T follicular helper cell (primary cell): ENCODE results near the gene ZDHHC15.
"Not testable (repeated sequence)": the region's sequence is repeated elsewhere in the genome, so short reads cannot be mapped to it uniquely, and the experiment has no call there.

ENCODE experiments used
- DNase-seq: peaks from one replicate; pipeline ENCODE4 v3.0.0-alpha.2; 2020; ENCODE audit warnings: low read depth
- total RNA-seq, 2 experiments: gene quantifications; one replicate each; lab custom pipeline; 2026; lab: John Stamatoyannopoulos, UW

The ZDHHC15 gene, protein sequence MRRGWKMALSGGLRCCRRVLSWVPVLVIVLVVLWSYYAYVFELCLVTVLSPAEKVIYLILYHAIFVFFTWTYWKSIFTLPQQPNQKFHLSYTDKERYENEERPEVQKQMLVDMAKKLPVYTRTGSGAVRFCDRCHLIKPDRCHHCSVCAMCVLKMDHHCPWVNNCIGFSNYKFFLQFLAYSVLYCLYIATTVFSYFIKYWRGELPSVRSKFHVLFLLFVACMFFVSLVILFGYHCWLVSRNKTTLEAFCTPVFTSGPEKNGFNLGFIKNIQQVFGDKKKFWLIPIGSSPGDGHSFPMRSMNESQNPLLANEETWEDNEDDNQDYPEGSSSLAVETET
- 0.54 to 1.7 reads per million in 2 experiments for total RNA-seq

DNA sequence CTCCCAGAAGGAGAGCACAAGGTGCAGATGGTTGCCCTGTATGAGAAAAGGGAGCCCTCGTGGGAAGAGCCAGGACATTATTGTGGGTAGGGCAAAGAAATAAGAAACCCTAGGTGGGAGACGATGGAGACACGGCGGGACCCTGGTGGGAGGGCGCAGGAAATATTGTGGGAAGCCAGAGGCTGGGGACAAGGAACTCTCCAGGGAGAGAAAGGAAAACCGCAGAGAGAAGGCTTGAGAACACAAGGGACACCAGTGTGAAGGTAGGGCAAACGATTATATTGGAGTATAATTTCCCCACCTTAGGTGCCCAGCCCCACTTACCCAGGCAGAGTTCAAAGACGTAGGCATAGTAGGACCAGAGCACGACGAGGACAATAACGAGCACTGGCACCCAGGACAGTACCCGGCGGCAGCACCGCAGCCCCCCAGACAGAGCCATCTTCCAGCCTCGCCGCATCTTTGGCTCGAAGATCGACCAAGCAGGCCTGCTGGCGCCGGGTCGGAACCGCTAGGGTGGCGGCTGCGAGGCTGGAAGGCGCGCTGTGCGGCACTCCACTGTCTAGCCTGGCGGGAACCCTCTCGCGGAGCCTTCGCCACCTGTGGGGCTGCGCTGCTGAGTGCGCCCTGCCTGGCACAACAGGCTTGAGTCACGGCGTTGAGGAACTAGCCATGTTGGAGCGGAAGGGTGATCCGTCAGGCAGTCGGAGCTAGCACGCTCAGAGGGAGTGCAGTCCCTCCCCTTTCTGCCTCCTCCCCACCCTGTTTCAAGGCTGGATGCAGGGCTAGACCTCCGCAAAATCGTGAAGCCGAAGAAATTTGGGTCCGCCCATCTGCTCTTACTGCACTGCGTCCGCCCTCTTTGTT lies at the start of gene ZDHHC15:
Gene ZDHHC15 (minus strand): TSS at position 473 of the 867 bp plus-strand sequence. CDS start 13 bp downstream, at position 460.
- DNase-seq = peak; percentile 30

DNA sequence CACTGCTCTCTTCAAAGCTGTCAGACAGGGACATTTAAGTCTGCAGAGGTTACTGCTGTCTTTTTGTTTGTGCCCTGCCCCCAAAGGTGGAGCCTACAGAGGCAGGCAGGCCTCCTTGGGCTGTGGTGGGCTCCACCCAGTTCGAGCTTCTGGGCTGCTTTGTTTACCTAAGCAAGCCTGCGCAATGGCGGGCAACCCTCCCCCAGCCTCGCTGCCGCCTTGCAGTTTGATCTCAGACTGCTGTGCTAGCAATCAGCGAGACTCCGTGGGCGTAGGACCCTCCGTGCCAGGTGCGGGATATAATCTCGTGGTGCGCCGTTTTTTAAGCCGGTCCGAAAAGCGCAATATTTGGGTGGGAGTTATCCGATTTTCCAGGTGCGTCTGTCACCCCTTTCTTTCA lies 37.7 kb upstream of the ZDHHC15 start:
- DNase-seq = not testable (repeated sequence)

DNA sequence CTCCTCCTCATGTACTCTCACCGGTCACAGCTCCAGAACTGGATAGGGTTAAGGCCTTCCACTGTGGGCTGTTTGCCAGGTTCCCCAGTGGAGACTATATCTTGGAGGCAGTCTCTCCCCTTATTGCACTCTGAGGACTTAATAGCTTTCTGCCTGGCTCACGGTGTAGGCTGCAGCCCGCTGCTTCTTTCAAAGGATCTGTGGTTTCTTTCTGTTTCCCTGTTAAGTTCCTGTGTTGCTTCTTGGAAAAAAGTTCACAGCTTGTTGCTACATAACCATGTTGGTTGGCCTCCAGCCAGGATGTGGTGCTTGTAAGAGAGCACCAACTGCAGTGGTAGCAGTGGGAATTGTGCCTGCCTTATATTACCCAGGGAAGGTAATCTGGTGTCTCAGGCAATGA lies 24.9 kb upstream of the ZDHHC15 start:
- no peak for DNase-seq

DNA sequence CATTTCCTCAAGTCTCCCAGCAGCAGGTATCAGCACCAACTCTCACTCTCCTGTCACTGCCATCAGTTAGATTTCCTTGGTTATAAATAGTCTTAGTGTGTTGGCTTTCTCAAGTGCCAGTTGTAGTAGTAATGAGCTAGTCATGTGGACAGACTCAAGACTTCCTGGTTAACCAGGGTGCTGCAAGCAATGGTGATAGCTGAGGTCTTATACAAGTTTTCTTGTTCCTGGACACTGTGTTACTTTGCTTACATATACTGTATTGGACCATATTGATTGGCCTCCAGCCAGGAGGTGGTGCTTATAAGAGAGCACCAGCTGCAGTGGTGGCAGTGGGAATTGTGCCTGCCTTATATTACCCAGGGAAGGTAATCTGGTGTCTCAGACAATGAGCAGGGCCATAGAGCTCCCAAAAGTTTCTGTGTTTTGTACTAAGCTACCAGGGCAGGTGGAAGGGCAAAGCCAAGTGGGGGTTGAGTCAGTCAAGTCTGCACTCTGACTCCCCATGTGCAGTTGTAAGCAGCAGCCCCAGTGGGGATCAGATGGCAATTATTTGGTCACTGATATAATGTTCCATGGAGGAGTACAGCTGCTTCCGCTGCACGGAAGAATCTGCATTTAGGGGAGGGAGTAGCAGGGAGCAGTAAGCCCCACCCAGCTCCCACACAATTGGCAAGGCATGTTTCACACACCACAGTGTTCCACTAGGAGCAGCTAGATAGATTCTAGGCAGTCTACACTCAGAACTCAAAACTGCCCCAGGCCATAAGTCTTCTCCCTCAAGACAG lies 24.1 kb upstream of the ZDHHC15 start:
- DNase-seq = no peak

DNA sequence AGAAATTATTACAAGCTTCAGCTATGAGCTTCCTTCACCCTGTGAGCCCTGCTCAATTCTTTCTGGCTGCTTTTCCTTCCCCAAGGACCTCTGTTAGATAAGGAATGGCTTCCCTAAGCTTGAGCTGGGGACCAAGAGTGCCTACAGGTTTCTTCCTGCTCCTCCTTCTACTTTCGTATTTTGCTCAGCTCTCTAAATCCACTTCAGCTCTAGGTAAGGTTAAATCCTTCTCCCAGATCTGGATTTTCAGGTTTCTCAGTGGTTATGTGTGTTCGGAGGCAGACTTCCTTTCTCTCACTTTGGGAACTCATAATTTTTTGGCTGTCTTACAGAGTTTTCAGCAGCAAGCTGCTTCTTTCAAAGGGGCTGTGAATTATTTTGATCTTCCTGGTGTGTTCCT lies 21.9 kb upstream of the ZDHHC15 start:
- no peak for DNase-seq

DNA sequence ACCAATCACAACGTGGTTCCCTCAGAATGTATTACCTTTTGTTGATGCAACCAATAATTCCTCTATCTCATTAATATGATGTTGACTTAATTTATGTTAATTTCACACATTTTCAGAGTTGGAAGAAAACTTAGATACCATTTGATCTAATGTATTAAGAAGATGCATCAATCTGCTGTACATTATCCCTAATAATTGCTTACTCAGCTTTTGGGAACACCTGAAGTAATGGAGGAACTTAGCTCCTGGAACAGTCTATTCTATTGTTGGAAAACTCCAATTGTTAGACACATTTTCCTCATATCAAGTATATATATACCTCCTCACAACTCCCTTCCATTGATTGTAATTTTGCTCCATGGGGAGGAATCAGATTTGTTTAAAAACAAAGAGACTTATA lies 38.9 kb downstream of the ZDHHC15 start:
- no peak for DNase-seq

DNA sequence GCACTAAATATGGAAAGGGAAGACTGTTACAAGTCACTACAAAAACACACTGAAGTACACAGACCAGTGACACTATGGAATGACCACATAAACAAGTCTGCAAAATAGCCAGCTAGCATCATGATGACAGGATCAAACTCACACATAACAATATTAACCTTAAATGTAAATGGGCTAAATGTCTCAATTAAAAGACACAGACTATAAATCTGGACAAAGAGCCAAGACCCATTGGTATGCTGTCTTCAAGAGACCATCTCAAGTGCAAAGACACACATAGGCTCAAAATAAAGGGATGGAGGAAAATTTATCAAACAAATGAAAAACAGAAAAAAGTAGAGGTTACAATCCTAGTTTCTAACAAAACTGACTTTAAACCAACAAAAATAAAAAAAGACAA lies 61.1 kb downstream of the ZDHHC15 start:
- not testable (repeated sequence) for DNase-seq

DNA sequence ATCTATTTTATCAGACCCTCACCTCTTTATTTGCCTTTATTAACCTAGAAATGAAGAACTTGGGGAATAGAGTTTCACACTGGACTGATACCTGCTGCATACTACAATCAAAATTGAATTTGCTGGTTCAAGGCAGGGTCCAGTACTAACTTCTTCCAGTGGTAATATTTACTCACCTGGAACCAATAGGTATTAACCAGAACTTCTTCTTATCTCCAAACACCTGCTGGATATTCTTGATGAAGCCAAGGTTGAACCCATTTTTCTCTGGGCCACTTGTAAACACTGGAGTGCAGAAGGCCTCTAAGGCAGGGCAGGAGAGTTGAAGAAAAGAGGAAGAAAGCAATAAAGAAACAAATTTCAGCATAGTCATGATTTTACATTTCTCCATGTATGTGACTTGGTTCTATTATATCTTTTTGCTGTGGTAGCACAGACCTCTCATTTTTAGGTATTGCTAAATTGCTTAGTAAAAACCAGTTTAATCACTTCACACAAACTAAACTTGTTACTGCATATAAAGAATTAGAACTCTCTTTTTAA lies 101.1 kb downstream of the ZDHHC15 start:
- no peak for DNase-seq

DNA sequence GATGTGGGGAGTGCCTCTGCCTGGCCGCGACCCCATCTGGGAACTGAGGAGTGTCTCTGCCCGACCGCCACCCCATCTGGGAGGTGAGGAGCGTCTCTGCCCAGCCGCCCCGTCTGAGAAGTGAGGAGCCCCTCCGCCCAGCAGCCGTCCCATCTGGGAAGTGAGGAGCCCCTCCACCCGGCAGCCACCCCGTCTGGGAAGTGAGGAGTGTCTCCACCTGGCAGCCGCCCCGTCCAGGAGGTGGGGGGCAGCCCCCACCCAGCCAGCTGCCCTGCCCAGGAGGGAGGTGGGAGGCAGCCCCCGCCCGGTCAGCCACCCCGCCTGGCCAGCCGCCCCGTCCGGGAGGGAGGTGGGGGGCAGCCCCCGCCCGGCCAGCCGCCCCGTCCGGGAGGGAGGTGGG lies 115.7 kb downstream of the ZDHHC15 start:
- DNase-seq = not testable (repeated sequence)

DNA sequence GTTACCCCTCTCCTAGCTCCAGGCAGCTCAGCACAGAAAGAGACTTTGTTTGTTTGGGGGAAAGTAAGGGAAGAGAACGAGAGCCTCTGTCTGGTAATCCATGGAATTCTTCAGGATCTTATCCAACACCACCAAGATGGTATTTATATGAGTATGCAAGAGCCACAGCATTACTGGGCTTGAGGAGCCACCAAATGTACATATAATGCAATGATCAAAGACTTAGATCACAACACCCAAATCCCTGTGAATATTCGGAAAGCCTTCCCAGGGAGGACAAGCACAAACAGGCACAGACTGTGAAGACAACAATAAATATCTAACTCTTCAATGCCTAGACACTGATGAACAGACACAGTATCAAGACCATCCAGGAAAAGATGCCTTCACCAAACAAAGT lies 132.4 kb downstream of the ZDHHC15 start:
- DNase-seq = no peak

DNA sequence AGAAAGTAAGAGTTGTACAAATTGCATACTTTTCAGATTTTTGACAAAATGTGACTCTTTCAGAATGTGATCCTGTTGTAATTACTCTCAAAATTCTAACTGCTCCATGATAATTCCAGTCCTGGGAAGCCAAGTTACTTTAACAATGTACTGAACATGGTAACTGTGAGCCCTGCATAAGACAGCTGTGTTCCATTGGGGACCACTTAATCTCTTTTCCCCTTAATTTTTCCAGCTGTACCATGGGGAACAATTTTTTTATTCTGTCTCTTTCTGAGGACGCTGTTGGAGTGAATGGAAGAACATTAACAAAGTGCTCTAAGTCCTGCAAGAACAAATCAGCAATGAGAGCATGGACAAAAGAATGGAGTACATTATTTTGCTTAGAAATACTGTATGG lies 153.1 kb downstream of the ZDHHC15 start:
- DNase-seq = no peak

DNA sequence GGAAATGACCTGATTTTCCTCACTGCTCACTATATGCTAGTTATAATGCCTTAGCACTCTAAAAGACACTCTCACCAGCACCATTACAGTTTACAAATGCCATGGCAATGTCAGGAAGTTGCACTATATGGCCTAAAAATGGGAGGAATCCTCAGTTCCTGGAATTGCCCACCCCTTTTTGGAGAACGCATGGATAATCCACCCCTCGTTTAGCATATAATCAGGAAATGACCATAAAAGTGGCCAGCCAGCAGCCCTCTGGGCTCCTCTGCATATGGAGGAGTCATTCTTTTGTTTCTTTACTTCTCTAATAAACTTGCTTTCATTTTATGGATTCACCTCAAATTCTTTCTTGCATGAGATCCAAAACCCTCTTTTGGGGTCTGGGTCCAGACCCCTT lies 156.0 kb downstream of the ZDHHC15 start:
- no peak for DNase-seq

DNA sequence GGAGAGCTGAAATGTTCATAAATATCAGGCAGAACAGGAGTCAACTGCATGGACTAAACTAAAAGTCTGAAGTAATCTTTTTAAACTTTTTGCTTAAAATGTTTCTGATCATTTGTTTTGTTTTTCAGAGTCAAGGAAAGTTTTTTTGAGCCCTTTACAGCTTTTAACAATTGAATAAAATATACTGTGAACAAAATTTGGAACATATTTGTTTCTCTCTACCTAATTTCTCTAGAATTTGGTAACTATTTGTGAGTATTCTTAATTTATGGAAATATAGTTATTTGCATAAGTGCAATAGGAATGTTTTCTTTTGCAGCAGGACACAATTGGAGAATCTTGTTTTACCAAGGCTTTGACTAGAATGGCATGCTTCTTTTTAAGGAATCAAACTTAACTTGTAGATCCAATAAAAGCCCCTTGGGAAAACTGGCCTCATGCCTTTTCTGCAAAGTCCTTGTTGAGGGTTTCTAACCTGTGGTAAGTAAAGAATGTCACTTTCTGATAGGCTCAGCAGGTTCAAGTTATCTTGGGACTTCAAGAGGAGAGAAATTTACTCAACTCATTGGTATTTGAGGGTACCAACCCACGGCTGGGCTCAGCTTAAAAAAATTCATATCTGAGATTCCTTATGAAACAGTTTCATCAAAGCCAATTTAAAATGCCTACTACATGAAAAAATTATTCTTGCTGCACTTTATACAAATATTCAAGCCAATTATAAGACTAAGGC lies 157.4 kb downstream of the ZDHHC15 start:
- DNase-seq = no peak

DNA sequence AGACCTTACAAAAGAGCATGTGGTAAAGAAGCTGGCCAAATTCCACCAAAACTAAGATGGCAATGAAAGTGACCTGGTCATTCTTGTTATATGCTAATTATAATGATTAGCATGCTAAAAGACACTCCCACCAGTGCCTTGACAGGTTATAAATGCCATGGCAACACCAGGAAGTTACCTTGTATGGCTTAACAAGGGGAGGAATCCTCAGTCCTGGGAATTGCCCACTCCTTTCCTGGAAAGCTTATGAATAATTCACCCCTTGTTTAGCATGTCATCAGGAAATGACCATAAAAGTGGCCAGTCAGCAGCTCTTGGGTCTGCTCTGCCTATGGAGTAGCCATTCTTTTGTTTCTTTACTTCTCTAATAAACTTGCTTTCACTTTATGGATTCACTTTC lies 161.0 kb downstream of the ZDHHC15 start:
- DNase-seq = no peak

DNA sequence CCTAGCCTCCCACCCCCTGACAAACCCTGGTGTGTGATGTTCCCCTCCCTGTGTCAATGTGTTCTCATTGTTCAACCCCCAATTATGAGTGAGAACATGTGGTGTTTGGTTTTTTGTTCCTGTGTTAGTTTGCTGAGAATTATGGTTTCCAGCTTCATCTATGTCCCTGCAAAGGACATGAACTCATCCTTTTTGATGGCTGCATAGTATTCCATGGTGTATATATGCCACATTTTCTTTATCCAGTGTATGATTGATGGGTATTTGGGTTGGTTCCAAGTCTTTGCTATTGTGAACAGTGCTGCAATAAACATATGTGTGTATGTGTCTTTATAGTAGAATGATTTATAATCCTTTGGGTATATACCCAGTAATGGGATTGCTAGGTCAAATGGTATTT lies 174.2 kb downstream of the ZDHHC15 start:
- DNase-seq = not testable (repeated sequence)

DNA sequence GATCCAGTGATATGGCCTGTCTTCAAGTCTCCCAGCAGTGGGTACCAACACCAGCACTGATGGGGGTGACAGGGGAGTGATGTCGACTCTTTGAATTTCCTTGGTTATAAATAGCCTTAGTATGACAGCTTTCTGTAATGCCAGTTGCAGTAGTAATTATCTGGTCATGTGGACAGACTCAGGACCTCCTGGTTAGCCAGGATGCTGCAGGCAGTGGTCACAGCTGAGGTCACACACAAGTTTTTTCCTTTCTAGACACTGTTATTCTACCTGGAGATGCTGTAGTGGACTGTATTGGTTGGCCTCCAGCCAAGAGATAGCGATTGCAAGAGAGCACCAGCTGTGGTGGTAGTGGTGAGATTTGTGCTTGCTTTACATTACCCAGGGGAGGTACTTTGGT lies 185.3 kb downstream of the ZDHHC15 start:
- DNase-seq = no peak

DNA sequence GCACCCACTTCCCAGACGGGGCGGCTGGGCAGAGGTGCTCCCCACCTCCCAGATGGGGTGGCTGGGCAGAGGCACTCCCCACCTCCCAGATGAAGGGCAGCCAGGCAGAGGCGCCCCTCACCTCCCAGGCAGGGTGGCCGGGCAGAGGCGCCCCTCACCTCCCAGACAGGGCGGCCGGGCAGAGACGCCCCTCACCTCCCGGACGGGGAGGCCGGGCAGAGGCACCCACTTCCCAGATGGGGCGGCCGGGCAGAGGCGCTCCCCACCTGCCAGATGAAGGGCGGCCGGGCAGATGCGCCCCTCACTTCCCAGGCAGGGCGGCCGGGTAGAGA lies 187.7 kb downstream of the ZDHHC15 start:
- no peak for DNase-seq

DNA sequence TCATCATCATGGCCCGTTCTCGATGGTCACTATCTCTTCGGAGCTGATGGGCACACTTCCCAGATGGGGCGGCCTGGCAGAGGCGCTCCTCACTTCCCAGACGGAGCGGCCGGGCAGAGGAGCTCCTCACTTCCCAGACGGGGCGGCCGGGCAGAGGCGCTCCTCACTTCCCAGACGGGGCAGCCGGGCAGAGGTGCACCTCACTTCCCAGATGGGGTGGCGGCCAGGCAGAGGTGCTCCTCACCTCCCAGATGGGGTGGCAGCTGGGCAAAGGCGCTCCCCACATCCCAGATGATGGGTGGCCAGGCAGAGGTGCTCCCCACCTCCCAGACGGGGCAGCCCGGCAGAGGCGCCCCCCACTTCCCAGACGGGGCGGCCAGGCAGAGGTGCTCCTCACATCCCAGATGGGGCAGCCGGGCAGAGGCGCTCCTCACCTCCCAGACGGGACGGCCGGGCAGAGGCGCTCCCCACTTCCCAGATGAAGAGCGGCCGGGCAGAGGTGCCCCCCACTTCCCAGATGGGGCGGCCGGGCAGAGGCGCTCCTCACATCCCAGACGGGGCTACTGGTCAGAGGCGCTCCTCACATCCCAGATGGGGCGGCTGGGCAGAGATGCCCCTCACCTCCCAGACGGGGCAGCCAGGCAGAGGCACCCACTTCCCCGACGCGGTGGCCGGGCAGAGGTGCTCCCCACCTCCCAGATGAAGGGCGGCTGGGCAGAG lies 188.3 kb downstream of the ZDHHC15 start:
- not testable (repeated sequence) for DNase-seq

DNA sequence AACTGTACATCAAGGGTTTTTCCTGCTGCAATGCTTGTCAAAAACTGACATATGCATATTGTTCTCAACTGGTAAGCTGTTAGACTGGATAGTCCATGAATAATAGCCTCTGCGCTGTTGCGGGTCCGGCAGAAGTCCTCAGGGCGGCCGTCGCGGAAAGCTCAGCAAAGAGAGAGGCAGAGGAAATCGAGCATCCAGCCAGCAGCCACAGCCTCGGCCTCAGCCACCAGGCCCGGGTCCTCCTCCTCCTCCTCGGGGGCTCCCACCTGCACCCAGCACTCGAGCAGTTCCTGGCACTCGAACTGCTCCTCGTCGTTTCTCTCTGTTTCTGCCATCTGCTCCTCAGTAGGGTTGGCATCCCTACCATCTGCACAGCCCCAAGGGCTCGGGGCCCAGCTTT lies 195.2 kb downstream of the ZDHHC15 start:
- no peak for DNase-seq
